H1 (cell line): ENCODE measurements around the gene MEIOSIN. TPM values are rescaled to one million over a fixed set of nuclear protein-coding genes. Genes with fewer than 3 reads are reported as not detected.

Source experiments
- CHD7 ChIP-seq: fragments of 300-600 bp; sonication (generic); IDR thresholded peaks from 2 replicates; pipeline ENCODE4 v1.7.1; 2012; ENCODE audit warnings: low read length, moderate library complexity, mild to moderate bottlenecking, inconsistent platforms; ENCODE audit not compliant: insufficient replicate concordance
- KDM5A ChIP-seq: fragments of 200-600 bp; IDR thresholded peaks from 2 replicates; pipeline ENCODE4 v1.7.1; 2012; ENCODE audit warnings: mild to moderate bottlenecking, low read length, inconsistent platforms, mixed read lengths
- polyA plus RNA-seq, 7 experiments: library from polyadenylated mRNA; depleted of rRNA in 3 of 7; stranded (reverse) in 5 of 7; unstranded in 2 of 7; fragments of >200 nt in 5 of 7; fragments of 200-250 nt in 2 of 7; gene quantifications; 1 replicate in 5 of 7; 2 replicates in 1 of 7; 4 replicates in 1 of 7; pipeline versions ENCODE4 v1.2.1 to v1.2.3, GENCODE V29; 2011 to 2013; ENCODE audit warnings: missing spikeins in 2 of 7, mixed read lengths in 2 of 7
- total RNA-seq: library from RNA; stranded (reverse); fragmentation: NEBNext Ultra II Directional; extraction: Animal tissue kit (Norgen Biotek cat#: 25700); gene quantifications from 2 replicates; pipeline ENCODE4 v1.2.1, GENCODE V29; 2021
- TF ChIP-seq, protein P1 (sequence below): IDR thresholded peaks from 2 replicates; pipeline ENCODE4 v1.6.1; 2011; ENCODE audit warnings: low read length, improper control_type of control experiment

MEIOSIN gene
- total and polyA plus RNA-seq, 2 of the 8 experiments (the other 6 are each of a cell fraction or from before 2014, with no cell fraction given), result 0.11 TPM; not detected in 1

GRCh38 chr19:45770192-45771101, 37.2 kb downstream of the MEIOSIN start (continued):
- TF ChIP-seq CHD7 (peak; percentile 1), KDM5A (no peak)
- TF ChIP-seq, protein P1, sequence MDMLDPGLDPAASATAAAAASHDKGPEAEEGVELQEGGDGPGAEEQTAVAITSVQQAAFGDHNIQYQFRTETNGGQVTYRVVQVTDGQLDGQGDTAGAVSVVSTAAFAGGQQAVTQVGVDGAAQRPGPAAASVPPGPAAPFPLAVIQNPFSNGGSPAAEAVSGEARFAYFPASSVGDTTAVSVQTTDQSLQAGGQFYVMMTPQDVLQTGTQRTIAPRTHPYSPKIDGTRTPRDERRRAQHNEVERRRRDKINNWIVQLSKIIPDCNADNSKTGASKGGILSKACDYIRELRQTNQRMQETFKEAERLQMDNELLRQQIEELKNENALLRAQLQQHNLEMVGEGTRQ, result peak; percentile 14; the same call in 1 of the 2 replicates
